ENCODE data around the gene MFSD2A.
"Not testable (repeated sequence)": the region's sequence is repeated elsewhere in the genome, so short reads cannot be mapped to it uniquely, and the experiment has no call there.

The MFSD2A gene

DNA sequence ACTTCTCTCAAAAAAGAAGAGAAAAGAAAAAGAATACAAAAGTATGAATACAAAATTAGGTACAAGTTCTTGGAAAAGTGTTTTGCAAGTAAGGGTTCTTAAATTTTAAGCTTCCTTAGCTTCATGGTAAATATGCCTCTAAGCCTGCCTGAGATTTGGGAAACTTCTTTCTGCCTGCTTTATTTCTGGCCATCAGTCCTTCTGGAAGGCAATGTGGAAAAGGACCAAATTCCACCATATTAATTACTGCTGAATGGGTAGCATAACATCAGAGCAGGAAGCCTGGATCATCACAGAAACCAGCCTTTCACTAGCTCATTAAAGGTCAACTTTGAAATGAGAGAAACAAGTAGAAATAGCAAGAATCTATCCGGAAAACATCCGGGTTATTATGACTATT lies 46.5 kb downstream of the MFSD2A start:
- no peak for DNase-seq

DNA sequence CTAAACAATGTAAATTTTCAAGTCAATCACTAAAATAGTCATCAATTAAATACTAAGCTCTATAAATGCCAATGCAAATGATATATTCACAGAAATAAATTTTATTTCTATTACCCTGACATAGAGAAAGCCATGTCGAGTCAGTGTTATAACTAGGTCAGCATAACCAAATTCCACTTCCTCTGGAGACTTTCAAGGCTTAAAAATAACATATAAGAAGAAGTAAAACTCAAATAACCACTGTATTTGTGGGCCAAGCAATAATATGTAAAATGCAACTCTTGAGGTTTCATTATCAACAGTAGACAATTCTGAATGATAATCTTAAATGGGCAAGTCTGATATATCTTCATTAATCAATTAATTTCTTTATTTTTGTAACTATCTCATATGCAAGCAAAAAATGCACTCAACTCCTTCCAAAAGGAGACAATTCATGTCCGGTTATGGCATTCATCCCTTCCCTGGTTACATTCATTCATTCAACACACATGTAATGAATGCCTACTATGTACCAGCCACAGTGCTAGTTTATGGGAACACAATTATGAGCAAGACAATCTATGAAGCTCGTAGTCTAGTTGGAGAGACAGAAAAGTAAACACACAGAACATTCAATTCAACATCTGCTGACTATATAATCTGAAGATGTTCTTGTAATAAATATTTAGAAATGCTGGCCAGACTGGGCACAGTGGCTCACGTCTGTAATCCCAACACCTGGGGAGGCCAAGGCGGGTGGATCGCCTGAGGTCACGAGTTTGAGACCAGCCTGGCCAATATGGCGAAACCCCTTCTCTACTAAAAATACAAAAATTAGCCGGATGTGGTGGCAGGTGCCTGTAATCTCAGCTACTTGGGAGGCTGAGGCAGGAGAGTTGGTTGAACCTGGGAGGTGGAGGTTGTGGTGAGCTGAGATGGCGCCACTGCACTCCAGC lies 48.5 kb downstream of the MFSD2A start:
- DNase-seq = no peak

DNA sequence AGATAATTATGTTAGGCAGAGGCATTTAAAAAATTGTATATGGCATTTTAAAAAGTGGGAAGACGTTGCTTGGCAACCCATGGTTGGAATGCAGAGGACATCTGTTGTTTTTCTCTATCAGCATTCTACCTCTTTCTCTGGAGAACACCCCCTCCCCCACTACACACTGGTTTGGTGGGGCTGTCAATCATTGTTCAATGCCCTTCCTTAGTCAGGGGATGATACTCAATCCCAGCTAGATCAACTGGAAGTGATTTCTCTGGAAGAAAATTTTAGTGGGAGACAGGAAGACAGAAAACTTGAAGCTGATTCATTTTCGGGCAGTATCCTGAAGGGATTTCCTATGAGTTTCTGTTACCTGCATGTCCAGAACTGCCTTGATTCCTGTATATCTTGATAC lies 49.9 kb downstream of the MFSD2A start:
- peak in 5 of 56 donors; percentile 5 to 61 (median 14) for DNase-seq

DNA sequence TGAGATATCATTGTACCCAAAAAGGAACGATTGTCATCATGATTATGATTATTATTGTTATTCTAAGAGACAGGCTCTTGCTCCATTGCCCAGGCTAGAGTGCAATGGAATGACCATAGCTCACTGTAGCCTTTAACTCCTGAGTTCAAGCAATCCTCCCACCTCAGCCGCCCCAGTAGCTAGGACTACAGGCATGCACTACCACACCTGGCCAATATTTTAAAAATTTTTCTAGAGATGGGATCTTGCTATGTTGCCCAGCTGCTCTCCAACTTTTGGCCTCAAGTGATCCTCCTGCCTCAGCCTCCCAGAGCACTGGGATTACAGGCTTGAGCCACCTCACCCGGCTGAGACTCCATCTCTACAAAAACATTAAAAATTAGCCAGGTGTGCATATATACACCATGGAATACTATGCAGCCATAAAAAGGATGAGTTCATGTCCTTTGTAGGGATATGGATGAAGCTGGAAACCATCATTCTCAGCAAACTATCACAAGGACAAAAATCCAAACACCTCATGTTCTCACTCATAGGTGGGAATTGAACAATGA lies 52.6 kb downstream of the MFSD2A start:
- not testable (repeated sequence) for DNase-seq

DNA sequence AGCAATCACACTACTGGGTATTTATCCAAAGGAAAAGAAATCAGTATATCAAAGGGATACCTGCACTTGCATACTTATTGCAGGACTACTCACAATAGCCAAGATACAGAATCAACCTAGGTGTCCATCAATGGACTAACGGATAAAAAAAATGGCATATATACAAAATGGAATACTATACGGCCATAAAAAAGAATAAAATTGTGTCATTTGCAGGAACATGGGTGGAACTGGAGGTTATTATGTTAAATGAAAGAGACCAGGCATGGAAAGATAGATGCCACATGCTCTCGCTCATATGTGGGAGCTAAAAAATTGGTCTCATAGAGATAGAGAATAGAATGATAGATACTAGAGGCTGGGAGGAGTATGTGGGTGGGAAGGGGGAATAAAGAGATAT lies 56.3 kb downstream of the MFSD2A start:
- DNase-seq = no peak

DNA sequence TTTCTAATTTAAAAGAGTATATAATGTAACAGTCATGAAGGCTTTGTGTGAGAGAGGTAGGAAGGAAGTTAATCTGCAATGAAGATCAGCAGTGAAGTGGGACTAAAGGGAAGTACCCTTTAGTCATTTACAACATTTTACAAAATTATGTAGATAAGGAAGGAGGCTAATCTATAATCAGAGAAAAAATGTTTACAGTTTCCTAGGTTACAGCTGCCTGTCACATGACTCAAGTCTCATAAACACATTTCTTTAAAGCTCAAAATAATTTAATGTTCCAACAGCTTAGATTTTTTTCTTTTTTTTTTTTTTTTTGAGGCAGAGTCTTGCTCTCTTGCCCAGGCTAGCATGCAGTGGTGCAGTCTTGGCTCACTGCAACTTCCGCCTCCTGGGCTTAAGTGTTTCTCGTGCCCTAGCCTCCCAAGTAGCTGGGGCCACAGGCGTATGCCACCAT lies 59.3 kb downstream of the MFSD2A start:
- DNase-seq = no peak

DNA sequence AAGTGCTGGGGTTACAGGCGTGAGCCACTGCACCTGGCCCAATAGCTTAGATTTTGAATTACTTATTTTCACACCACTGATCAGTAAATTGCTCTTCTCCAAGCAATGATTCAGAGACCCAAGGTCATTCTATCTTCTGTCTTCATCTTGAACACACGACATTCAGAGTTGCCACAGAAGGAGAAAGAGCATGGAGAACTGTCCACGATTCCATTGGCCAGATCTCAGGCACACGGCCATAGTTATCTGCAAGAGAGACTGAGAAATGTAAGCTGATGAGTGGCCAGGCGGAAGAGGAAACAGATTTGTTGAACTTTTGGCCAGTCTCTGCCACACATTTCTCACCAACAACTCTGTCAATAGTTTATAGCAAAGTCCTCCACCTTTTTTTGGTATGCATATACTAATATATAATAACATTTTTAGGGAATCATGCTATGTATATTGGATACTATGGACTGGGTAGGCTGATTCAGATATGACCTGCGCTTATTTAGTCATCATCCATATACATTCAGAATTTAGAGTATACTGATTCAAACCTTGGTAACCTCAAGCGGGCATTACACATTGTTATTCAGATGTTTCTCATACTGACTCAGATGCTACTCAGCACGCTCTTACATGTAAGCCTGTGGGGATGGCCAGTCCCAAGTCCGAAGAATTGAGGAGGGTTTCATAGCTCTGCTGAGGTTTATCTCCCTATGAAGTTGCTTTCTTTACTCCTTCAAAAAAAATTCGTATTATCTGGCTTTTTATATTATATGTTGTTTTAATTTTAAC lies 60.1 kb downstream of the MFSD2A start:
- DNase-seq = no peak

DNA sequence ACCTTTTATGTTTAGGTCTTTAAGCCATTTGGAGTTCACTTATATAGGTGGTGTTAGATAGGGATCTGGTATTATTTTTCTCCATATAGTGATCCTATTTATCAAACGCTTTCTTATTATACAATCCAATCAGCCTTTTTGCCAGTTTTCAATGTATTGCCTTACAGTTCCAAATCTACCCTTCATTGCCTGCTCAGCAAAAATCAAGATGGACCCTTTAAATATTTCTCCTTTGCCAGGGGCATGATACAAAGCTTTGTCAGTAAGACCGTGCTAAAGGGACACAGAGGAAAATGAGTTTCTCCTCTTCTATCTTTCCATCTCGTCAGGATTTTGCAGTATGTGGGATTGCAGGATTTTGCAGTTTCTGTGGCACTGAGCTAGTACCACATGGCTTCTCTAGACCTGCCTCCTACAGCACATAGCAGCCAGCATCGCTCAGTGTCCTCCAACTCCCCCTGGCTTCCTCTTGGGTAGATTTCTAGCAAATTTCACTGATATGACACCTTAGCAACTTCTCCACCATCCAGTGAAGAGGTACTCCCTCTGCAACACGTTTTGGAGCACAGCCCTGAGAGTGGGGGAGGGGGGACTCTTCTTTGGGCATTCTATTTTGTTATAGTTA lies 63.1 kb downstream of the MFSD2A start:
- no peak for DNase-seq

All from amygdala (tissue), 56 donors.